ENCODE measurements around the gene ACTRT1.

The ACTRT1 gene

GRCh38 chrX:128052303-128052702 lies at the start of gene ACTRT1:
Gene ACTRT1, minus strand, starts transcription at chrX:128052403. Its CDS starts 197 bp downstream, at chrX:128052206.
- DNase-seq: no peak

DNA sequence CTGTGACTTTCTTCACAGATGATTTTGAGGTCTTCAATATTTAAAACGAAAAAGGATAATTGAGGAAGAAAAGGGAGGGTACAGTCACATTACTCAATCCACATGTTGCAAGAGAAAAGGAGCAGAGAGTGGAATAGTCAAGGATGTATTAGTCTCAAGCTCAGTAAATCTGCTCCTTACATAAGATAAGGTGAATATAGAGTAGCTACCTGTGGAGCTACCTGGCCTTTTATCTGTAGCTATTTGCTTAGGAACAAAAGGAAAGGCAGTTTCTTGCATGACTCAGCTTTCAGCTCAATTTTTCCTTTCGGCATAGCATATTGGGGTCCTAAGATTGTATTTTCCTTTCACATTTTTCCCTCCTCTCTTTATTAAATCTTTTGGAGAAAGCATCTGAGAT lies 26.3 kb upstream of the ACTRT1 start:
- no peak for DNase-seq

- no peak for DNase-seq
These were observed 5.2 kb upstream of the ACTRT1 start for GRCh38 chrX:128057421-128057820.

GRCh38 chrX:128051526-128051925 lies 677 bp downstream of the ACTRT1 start:
- no peak for DNase-seq

- no peak for DNase-seq
These were observed 16.9 kb downstream of the ACTRT1 start for GRCh38 chrX:128035318-128035717.

GRCh38 chrX:128021566-128021965 lies 30.6 kb downstream of the ACTRT1 start:
- no peak for DNase-seq

- no peak for DNase-seq
These were observed 31.5 kb downstream of the ACTRT1 start for GRCh38 chrX:128020701-128021100.

DNA sequence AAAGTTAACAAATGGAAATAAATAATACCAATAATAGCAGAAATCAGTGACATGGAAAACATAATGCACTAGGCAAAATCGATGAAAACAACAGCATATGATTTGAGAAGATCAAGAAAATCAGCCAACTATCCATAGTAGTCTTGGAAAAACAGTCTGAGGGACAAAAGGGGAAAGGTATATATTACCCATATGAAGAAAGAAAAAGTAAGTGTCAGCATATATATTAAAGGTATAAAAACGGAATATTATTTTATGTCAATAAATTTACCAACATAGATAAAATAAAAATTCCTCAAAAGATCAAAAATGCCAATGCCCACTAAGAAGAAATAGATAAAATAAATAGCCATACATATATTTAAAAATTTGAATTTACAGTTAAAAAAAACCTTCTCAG lies 33.0 kb downstream of the ACTRT1 start:
- DNase-seq: no peak

DNA sequence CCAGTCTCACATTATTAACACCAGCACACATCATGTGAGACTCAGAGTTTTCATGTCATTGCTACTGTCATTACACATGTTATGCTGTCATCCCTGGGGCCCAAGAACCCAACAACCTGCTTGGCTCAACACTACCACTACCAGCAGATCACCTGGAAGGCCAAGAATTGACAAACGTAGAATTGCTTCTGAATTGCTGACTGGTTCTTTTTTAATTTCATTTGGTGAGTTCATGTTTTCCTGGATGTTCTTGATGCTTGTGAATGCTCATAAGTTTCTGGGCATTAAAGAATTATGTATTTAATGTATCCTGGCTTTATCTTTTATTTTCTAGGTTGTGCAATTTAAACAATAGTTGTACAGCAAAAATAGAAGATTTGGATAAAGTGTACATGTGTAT lies 40.2 kb downstream of the ACTRT1 start:
- no peak for DNase-seq

DNA sequence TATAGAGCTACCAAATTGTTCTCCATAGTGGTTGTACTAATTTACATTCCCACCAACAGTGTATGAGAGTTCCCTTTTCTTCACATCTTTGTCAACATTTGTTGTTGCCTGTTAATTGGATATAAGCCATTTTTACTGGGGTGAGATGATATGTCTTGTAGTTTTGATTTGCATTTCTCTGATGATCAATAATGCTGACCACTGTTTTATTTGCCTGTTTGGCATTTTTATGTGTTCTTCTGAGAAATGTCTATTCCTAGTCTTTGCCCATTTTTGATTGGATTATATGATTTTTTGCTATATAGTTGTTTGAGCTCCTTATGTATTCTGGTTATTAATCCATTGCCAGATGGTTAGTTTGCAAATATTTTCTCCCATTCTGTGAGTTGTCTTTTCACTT lies 44.3 kb downstream of the ACTRT1 start:
- DNase-seq: no peak

All from 8988T (cell line).